GM21619 (cell line): ENCODE data around the gene ELP4.
"Not testable (repeated sequence)": the region's sequence is repeated elsewhere in the genome, so short reads cannot be mapped to it uniquely, and the experiment has no call there.

Source experiments
- ATAC-seq: cut with Tn5 transposase; IDR thresholded peaks from one replicate; pipeline ENCODE4 v1.9.1; 2021; ENCODE audit not compliant: unreplicated experiment

ELP4 gene

DNA sequence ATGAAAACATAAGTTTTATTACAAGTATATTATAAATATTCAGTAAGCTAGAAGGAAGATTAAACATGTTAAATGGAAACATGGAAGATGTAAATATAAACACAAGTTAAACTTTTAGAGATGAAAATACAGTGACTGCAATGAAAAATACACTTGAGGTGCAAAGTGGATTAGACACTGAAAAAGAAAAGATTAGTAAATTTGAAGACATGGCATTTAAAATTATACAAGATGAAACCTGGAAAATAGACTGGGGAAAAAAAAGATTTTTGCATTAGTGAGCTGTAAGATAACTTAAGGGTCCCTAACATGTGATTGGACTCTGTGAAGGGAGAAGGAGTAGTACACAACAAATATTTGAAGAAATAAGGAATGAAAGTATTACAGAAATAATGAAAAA, 33.3 kb downstream of the ELP4 start:
- no peak for ATAC-seq

DNA sequence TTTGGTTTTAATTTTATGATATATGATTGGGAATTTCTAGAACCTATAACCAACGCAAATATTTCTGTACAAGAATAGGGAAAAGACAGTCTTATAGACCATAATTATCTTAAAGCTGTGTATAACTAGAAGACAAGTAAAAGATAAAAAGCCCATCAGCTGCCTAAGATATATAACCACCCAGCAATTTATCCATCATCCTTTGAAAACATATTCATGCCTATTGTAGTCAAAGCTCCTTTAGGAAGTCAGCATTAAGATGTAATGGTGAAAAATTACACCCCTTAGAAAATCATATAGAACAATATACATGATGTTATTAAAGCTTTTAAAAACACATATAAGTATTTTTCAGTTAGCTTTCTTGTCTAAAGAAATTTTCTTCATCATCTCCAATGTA, 46.4 kb downstream of the ELP4 start:
- ATAC-seq = no peak

DNA sequence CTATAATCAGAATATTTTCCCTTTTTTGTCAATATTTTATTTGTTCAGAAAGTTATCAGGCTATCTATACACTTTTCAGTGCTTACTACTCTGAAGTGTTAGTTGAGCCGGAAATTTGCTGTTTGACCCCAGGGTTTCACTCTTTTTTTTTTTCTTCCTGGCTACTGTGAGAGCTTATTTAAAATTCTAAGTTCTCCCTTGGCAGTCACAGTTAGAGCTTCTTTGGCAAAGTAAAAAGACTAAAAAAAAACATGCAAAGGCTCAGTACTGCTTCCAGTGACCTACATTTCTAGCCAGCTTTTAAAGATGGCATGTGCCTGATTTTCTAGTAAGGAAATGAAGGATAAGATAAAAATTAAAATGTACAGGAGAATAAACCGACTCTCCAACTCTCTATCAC, 48.4 kb downstream of the ELP4 start:
- ATAC-seq = no peak

DNA sequence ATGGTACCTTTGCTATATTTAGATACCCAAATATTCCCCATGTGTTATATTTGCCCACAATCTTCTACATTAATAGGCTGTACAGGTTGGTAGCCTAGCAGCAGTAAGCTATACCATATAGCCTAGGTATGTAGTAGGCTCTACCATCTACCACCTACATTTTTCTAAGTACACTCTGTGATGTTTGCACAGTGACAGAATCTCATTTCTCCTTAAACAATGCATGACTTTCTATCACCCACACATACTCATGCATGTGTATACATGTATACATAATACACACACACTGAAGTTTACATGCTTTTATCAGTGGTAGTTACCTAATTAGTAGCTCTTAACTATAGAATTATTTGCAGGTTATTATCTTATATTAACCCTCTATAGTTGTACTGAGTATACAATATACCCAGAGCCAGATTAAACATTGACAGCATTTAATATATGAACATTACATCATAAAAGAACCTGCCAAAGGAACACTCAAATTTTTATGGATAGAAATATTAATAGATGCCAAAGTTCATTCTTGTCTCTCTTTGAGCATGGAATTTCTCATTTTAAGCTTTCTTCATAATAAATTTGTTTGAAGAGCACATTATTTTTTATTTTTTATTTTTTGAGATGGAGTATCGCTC, 51.4 kb downstream of the ELP4 start:
- no peak for ATAC-seq

DNA sequence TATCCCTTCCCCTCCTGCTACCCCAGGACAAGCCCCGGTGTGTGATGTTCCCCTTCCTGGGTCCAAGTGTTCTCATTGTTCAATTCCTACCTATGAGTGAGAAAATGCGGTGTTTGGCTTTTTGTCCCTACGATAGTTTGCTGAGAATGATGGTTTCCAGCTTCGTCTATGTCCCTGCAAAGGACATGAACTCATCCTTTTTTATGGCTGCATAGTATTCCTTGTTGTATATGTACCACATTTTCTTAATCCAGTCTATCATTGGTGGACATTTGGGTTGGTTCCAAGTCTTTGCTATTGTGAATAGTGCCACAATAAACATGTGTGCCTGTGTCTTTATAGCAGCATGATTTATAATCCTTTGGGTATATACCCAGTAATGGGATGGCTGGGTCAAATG, 55.0 kb downstream of the ELP4 start:
- ATAC-seq = not testable (repeated sequence)

DNA sequence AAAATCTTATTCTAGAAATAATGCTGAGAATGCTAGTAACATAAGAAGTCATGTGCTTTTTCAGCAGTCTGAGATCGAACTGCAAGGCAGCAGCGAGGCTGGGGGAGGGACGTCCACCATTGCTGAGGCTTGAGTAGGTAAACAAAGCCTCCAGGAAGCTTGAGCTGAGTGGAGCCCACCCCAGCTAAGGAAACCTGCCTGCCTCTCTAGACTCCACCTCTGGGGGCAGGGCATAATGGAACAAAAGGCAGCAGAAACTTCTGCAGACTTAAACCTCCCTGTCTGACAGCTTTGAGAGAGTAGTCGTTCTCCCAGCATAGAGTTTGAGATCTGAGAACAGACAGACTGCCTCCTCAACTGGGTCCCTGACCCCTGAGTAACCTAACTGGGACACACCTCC, 64.6 kb downstream of the ELP4 start:
- not testable (repeated sequence) for ATAC-seq

DNA sequence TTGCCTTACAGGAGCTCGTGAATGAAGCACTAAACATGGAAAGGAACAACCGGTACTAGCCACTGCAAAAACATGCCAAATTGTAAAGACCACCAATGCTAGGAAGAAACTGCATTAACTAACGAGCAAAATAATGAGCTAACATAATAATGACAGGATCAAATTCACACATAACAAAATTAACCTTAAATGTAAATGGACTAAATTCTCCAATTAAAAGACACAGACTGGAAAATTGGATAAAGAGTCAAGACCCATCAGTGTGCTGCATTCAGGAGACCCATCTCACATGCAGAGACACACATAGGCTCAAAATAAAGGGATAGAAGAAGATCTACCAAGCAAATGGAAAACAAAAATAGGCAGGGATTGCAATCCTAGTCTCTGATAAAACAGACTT, 66.2 kb downstream of the ELP4 start:
- ATAC-seq = not testable (repeated sequence)

DNA sequence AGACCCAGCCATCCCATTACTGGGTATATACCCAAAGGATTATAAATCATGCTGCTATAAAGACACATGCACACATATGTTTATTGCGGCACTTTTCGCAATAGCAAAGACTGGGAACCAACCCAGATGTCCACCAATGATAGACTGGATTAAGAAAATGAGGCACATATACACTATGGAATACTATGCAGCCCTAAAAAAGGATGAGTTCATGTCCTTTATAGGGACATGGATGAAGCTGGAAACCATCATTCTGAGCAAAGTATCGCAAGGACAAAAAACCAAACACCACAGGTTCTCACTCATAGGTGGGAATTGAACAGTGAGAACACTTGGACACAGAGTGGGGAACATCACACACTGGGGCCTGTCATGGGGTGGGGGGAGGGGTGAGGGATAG, 69.8 kb downstream of the ELP4 start:
- not testable (repeated sequence) for ATAC-seq

DNA sequence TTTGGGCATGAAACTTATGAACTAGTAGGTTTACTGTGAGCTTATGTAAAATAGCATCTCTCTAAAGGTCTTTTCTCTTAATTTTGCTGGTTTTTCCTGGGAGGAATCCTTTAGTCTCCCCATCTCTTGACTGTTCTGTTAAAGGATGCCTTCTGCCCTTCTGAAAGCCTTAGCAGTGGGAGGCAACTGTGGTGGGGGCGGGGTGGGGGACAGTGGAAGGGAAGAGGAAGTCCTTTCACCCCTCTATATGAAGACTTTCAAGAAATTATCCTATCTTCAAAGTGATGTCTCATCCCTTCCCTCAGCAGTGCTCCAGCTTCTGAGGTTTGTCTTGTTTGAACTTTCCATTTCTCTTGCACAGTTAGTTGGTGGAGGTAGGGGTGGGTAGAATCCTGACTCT, 73.1 kb downstream of the ELP4 start:
- ATAC-seq = no peak

DNA sequence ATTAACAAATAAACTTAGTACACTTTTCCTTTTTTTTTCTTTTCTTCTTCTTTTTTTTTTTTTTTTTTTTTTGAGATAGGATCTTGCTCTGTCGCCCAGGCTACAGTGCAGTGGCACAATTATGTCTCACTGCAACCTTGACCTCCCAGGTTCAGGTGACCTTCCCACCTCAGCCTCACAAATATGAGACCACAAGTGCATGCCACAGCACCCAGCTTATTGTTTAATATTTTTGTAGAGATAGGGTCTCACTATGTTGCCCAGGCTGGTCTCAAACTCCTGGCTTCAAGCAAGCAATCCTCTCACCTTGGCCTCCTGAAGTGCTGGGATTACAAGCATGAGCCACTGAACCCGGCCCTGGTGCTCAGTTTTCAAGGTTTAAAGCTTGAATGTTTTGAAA, 88.9 kb downstream of the ELP4 start:
- ATAC-seq = no peak

DNA sequence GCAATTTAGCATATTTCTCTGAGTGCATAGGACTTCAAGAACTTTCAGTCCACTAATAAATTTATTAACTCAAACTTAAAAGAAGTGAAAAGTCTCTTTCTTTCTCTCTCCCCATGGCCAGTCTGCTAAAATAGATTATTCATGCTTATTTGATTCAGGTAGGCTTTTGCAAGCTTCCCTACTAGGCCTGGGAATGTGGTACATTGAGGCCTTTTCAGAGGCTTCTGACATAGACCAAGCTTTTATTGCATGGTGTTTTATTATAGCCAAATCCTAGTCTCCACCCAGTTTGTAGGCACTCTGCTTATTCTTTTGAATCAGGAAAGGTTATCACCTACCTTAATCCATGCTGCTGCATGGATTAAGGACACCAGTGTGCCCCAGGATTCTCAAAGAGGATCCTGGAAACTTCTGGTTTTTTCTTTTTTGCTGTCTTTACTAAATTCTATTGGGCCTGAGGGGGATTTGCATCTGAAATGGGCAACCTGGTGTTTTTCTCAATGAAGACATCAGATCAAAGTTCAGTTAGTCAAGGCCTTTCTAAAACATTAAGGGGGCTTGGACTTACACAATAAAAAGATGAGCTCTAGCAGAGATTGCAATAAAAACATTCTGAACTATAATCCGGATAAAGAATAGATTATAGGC, 92.2 kb downstream of the ELP4 start:
- no peak for ATAC-seq

DNA sequence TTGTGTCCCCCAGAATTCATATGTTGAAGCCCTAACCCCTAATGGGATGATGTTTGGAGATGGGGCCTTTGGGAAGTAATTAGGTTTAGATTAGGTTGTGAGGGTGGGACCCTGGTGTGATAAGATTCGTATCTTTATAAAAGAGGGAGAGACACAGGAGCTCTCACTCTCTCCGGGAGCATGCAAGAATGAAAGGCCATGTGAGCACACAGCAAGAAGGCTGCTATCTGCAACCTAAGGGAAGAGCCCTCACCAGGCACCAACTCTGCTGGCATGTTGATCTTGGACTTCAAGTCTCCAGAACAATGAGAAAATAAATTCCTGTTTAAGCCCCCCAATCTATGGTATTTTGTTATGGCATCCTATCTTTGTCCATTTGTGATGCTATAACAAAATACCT, 97.3 kb downstream of the ELP4 start:
- no peak for ATAC-seq

DNA sequence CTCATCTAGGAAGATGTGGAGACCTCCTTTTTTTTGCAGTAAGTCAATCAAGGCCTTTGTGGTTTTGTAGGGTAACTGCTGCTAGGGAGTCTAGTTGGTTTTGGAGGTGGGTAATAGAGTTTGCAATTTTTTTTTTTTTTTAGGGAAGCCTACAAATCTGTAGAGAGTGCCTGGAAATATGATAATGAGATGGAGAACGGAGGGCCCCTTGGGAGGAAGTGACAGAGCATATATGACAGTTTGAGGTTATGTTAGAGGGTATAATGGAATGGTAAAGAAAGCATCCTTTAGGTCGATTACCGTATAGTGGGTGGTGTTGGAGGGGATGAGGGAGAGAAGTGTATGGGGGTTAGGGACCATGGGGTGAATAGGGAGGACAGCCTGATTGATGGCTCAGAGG, 98.3 kb downstream of the ELP4 start:
- ATAC-seq = no peak

DNA sequence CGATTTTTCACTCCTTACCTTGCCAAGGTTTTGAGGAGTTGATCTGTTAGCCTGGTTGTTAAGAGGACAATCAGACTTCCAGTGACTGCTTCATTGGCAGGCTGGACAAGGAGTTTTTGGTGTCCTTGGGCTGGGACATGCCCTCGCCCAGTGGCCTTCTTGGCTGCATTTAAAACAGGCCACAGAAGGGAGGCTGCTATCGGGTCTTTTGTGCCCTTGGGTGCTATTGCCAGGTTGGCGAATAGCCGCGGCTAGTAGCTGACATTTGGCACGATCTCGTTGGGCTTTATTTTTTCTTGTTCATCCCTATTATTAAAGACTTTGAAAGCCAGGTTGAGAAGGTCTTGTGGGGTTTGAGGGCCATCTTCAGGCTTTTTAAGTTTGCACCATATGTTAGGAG, 99.4 kb downstream of the ELP4 start:
- no peak for ATAC-seq

DNA sequence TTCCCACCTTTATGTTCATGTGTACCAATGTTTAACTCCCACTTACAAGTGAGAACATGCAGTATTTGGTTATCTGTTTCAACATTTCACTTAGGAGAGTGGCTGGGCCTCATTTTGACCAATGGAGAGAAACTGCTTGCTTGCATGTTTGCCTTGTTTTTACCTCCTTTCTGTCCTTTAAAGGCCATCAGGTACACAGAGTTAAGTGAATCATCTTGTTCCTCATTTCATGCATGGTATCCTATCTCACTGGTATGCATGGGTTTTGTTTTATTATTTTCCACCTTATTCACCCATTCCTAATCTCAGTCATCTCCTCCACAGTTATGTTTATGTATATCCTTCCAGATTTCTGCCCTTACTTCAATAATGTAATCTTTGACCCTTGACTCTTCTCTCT, 101.0 kb downstream of the ELP4 start:
- no peak for ATAC-seq

DNA sequence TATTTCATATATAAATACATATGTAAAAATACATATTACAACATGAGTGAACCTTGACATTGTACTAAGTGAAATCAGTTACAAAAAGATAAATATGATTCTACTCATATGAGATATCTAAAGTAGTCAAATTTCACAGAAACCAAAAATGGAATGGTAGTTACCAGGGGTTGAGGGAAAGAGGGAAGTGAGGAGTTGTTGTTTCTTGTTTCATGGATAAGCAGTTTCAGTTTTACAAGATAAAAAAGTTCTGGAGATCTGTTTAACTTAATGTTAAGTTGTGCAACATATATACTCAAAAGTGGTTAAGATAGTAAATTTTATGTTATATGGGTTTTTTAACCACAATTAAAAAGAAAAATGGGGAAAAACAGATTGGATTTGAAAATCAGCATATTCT, 107.7 kb downstream of the ELP4 start:
- ATAC-seq = no peak

DNA sequence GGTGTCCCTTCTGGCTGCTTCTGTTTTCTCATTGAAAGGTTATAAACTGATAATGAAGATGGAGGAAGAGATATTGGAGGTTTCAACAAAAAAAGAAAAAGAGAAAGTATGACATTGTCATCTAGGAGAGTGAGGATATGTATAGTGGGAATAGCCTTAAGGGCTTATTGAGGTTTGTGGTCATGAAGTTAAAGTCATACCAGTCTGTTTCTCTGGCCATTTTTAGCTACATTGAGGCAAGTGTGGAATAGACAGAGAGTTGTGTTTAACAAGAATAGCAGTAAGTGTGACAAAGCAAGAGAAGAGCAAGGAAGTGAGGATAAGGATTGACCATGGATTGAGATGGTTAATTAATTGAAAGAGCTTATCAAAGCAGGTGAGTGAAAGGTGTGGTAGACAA, 110.4 kb downstream of the ELP4 start:
- peak; percentile 92 for ATAC-seq

DNA sequence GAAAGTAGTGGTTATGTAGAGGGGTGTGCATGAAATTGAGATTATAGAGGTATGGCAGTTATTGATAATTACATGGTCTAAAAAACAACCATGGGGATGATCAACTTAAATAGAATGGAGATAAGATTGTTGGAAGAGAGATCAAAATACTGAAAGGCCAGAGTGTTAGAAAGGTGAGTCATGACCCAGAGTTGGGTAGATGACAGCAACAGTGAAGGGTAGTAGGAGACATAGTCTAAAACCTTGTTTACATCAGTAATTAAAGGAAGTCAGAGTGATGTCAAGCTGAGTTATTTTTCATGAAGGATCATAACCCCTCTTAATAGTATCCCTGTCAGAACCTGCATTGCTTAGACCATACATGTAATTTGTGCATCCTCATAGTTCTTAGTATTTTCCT, 110.9 kb downstream of the ELP4 start:
- ATAC-seq = no peak

DNA sequence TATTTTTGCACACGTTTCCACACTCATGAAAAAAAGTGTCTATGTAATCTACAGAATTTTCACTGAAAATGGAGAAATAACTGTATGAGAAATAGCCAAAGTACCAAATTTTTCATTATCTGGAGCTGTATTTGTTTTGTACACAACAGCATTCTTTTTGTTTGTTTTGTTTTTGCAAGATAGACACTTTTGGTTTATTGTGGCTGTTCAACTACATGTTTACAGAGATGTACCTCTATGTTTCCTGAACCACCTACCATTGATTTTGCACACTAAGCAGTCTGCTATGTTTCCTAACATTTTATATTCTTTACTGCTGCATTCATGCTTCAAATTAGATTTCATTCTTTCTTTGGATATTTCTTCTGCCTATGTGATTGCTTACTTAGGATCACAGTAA, 116.3 kb downstream of the ELP4 start:
- ATAC-seq = no peak

DNA sequence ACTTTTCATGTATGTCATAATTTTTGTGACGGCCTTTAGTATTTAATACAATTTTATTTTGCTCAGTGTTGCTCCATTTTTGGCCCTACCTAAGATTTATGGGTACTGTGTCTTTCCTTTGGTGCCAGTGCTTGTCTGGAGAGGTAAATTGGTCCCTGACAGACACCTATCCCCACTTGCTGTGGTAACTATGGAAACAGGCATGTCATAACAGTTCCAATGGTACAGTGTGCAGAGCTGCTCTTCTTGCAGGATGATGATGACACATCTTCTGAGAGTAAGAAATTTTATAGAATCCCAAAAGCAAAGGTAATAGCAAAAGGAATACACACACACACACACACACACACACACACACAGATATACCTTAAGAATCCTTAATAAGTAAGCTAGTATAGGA, 118.5 kb downstream of the ELP4 start:
- no peak for ATAC-seq

DNA sequence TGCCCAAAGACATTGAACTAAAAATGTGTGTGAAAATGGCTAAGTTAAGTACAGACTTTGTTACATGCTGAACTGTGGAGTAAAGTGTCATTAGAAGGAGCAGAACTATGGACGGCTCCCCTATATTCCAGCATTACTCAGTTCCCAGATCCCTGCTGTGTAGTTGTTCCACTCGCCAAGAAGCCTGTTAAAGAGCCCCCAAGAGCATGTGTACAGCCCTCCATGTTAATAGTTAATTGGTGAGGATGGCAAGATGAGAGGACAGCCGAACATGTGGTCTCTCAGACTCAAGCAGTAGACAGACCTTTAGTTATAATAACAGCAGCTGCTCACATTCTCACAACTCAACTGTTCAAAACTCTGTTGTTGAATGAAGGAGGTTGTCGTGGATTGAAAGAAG, 127.4 kb downstream of the ELP4 start:
- ATAC-seq = no peak

DNA sequence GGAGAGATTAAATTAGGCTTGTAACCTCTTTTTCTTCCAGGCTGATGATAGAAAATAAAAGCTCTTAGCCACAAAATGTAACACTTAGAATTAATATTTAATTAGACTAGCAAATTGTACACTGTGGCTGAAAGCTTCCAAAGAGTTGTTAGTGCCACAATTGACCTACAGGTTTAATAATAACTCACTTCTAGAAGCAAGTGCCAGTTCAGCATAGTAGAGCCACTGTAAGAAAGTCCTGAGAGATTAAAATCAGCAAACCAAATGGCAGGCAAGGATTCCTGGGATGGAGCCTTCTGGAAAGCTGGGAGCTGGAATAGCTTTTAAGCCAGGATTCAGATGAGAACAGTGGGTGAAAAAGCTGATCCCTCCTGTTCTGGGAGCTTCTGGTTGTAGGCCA, 131.0 kb downstream of the ELP4 start:
- ATAC-seq = no peak

DNA sequence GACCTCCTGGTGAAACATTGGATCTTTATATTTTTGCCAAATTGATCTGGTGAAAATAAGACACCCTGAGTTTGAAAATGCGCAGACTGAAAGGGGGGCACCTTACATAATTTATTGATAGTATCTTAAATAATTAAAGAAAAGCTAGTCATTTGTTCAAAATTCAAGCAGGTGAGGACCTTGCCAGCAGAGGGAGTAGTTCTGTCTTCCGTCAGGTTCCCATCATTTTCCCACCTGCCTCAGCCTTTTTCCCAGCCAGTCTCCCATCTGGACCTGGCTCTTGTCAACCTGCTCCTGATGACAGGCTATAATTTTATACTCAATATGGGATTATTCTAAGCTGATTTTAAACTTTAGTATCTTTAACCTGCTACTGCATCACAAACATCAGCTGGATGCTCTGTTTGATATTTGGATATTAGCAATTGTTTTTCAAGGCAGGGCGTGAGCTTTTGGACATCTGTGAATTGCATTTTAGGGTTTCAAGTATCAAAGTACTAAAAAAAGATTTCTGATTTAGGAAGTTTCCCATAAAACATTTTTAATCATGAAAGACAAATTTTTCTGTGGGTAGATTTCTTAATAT, 132.0 kb downstream of the ELP4 start:
- no peak for ATAC-seq
